AML-193 (cell line): Measurements from ENCODE around the gene ZNF502.

Source experiments
- DNase-seq, 2 experiments: peaks; one replicate each; lab custom pipeline; 2025; lab: John Stamatoyannopoulos, UW

Gene ZNF502

DNA sequence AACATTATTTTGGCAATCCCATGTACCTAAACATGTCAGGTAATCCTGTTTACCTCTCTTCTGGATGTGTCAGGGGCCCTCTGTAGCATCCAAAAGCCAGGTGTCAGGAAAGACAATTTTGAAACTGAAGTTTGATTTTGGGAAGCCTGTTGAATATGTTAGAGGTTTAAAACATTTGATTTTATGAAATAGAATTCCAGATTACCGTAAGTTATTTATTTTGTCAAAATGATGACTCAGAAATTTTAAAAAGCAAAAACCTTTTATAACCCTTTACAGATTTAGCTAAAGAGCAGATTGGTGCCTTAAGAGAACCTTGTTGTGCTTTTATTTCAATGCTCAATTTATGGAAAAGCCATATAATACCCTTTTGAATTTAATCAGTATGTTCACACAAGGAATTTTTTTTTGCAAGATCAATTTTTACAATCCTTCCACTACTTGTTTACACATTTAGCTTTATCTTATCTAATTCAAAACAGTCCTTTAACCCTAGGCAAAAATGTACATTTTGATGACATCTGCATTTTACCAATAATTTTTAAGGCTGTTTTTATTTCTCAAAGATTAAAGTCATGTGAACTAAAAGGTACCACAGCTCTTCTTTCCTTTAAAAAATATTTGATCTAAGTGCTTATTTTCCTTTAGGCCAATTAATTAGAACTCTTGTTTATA is 59.1 kb downstream of the ZNF502 start:
- DNase-seq, result no peak

DNA sequence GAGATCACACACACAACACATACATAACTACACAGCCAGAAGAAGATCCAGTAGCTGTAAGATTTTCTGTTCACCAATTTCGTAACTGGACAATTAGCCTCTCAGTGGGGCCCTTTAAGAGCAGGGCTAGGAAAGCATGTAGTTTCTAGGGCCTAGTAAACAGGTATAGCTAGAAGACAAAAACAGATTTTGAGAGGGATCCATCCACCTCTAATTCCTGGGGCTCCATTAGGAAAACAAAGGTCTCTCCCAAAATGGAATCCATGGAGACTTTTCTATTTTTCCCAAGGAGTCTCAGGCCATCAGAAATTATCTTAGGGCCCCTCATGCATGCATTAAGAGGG is 59.6 kb downstream of the ZNF502 start:
- no peak for DNase-seq
